HUES64 (cell line): ENCODE data around the gene KCNT2.

Experiments
- H3K27ac ChIP-seq: 2 replicates; pipeline ENCODE4 v1.7.0; 2013; ENCODE audit warnings: low read depth, low read length, inconsistent platforms
- H3K27me3 ChIP-seq: 2 replicates; pipeline ENCODE4 v1.6.1; 2013; ENCODE audit warnings: mild to moderate bottlenecking, low read length; ENCODE audit not compliant: insufficient read depth
- H3K36me3 ChIP-seq: 2 replicates; pipeline ENCODE4 v1.6.1; 2013; ENCODE audit warnings: mild to moderate bottlenecking, low read length; ENCODE audit not compliant: insufficient read depth
- H3K4me1 ChIP-seq: 2 replicates; pipeline ENCODE4 v1.6.1; 2013; ENCODE audit warnings: mild to moderate bottlenecking, low read length, moderate library complexity; ENCODE audit not compliant: insufficient read depth
- H3K4me3 ChIP-seq: 2 replicates; pipeline ENCODE4 v1.5.1; 2013; ENCODE audit warnings: mild to moderate bottlenecking, low read length, moderate library complexity
- H3K9ac ChIP-seq: 2 replicates; pipeline ENCODE4 v1.6.1; 2013; ENCODE audit warnings: mild to moderate bottlenecking, low read depth, low read length
- H3K9me3 ChIP-seq: 2 replicates; pipeline ENCODE4 v1.6.1; 2013; ENCODE audit warnings: low read depth, low read length; ENCODE audit not compliant: insufficient read depth
- WGBS: fragments of 150-250, 120-280 bp; methylation state at CpG from one replicate; pipeline ENCODE4 v1.1.7; 2013; ENCODE audit warnings: missing lambda C conversion rate; 5-methylcytosine and 5-hydroxymethylcytosine counted together

Gene KCNT2

GRCh38 chr1:196481616-196482015 is 126.6 kb downstream of the KCNT2 start:
- no peak overlapping the region for H3K4me3 ChIP-seq
- H3K9me3 ChIP-seq = no peaks in the 10 kb centered on the region
- no peaks in the 10 kb centered on the region for H3K4me1 ChIP-seq
- no peak overlapping the region for H3K9ac ChIP-seq
- H3K36me3 ChIP-seq = peaks cover 24% of the 10 kb centered on the region
- H3K27ac ChIP-seq = no peak overlapping the region
- WGBS = 93% methylated on average over 2 of the region's 2 CpGs
- H3K27me3 ChIP-seq = no peaks in the 10 kb centered on the region

GRCh38 chr1:196477262-196477661 is 131.0 kb downstream of the KCNT2 start:
- no peaks in the 10 kb centered on the region for H3K4me1 ChIP-seq
- no peak overlapping the region for H3K27ac ChIP-seq
- H3K4me3 ChIP-seq = no peak overlapping the region
- H3K36me3 ChIP-seq = peaks cover 22% of the 10 kb centered on the region
- no peak overlapping the region for H3K9ac ChIP-seq
- H3K27me3 ChIP-seq = no peaks in the 10 kb centered on the region
- 91% methylated on average over 2 of the region's 2 CpGs for WGBS
- no peaks in the 10 kb centered on the region for H3K9me3 ChIP-seq

GRCh38 chr1:196467230-196467925 is 140.9 kb downstream of the KCNT2 start:
- H3K36me3 ChIP-seq = peaks cover 48% of the 10 kb centered on the region
- H3K27me3 ChIP-seq = no peaks in the 10 kb centered on the region
- no CpG with 5 or more reads among the region's 1 CpG for WGBS
- H3K4me1 ChIP-seq = no peaks in the 10 kb centered on the region
- H3K27ac ChIP-seq = no peak overlapping the region
- no peaks in the 10 kb centered on the region for H3K9me3 ChIP-seq
- H3K9ac ChIP-seq = no peak overlapping the region
- no peak overlapping the region for H3K4me3 ChIP-seq

GRCh38 chr1:196466654-196467053 is 141.6 kb downstream of the KCNT2 start:
- Histone ChIP-seq H3K4me3 (no peak overlapping the region), H3K36me3 (peaks cover 48% of the 10 kb centered on the region), H3K27me3 (no peaks in the 10 kb centered on the region), H3K9ac (no peak overlapping the region), H3K4me1 (no peaks in the 10 kb centered on the region), H3K9me3 (no peaks in the 10 kb centered on the region), H3K27ac (no peak overlapping the region)
- WGBS = 94% methylated on average over 1 of the region's 1 CpG

GRCh38 chr1:196466166-196466565 is 142.1 kb downstream of the KCNT2 start:
- no peaks in the 10 kb centered on the region for H3K27me3 ChIP-seq
- H3K4me3 ChIP-seq = no peak overlapping the region
- no peak overlapping the region for H3K9ac ChIP-seq
- peaks cover 48% of the 10 kb centered on the region for H3K36me3 ChIP-seq
- H3K27ac ChIP-seq = no peak overlapping the region
- no peaks in the 10 kb centered on the region for H3K4me1 ChIP-seq
- H3K9me3 ChIP-seq = no peaks in the 10 kb centered on the region
- 96% methylated on average over 2 of the region's 2 CpGs for WGBS

GRCh38 chr1:196464480-196464941 is 143.7 kb downstream of the KCNT2 start:
- Histone ChIP-seq H3K9ac (no peak overlapping the region), H3K9me3 (no peaks in the 10 kb centered on the region), H3K27ac (no peak overlapping the region), H3K36me3 (peaks cover 48% of the 10 kb centered on the region), H3K4me3 (no peak overlapping the region), H3K27me3 (no peaks in the 10 kb centered on the region), H3K4me1 (no peaks in the 10 kb centered on the region)
- WGBS = 100% methylated on average over 1 of the region's 1 CpG

GRCh38 chr1:196462086-196462485 is 146.2 kb downstream of the KCNT2 start:
- H3K9me3 ChIP-seq = no peaks in the 10 kb centered on the region
- no peak overlapping the region for H3K9ac ChIP-seq
- 98% methylated on average over 2 of the region's 2 CpGs for WGBS
- H3K4me1 ChIP-seq = no peaks in the 10 kb centered on the region
- H3K36me3 ChIP-seq = peaks cover 39% of the 10 kb centered on the region
- H3K27ac ChIP-seq = no peak overlapping the region
- H3K4me3 ChIP-seq = no peak overlapping the region
- no peaks in the 10 kb centered on the region for H3K27me3 ChIP-seq

GRCh38 chr1:196461521-196461920 is 146.7 kb downstream of the KCNT2 start:
- WGBS = 94% methylated on average over 3 of the region's 3 CpGs
- peaks cover 35% of the 10 kb centered on the region for H3K36me3 ChIP-seq
- no peaks in the 10 kb centered on the region for H3K4me1 ChIP-seq
- H3K4me3 ChIP-seq = no peak overlapping the region
- no peak overlapping the region for H3K27ac ChIP-seq
- no peaks in the 10 kb centered on the region for H3K9me3 ChIP-seq
- no peaks in the 10 kb centered on the region for H3K27me3 ChIP-seq
- no peak overlapping the region for H3K9ac ChIP-seq

- 92% methylated on average over 1 of the region's 1 CpG for WGBS
- Histone ChIP-seq H3K4me3 (no peak overlapping the region), H3K27ac (no peak overlapping the region), H3K4me1 (peaks cover 5% of the 10 kb centered on the region; the same call in 1 of the 2 replicates), H3K27me3 (no peaks in the 10 kb centered on the region), H3K9ac (no peak overlapping the region), H3K9me3 (no peaks in the 10 kb centered on the region), H3K36me3 (peaks cover 15% of the 10 kb centered on the region)
These were observed 148.9 kb downstream of the KCNT2 start for GRCh38 chr1:196459383-196459782.

- Histone ChIP-seq H3K9ac (no peak overlapping the region), H3K9me3 (no peaks in the 10 kb centered on the region), H3K36me3 (no peaks in the 10 kb centered on the region), H3K27ac (no peak overlapping the region), H3K4me1 (peaks cover 25% of the 10 kb centered on the region), H3K27me3 (no peaks in the 10 kb centered on the region), H3K4me3 (no peak overlapping the region)
- WGBS = 95% methylated on average over 2 of the region's 2 CpGs
These were observed 153.4 kb downstream of the KCNT2 start for GRCh38 chr1:196454792-196455191.

- H3K9ac ChIP-seq = no peak overlapping the region
- 100% methylated on average over 2 of the region's 5 CpGs for WGBS
- H3K27me3 ChIP-seq = no peaks in the 10 kb centered on the region
- H3K36me3 ChIP-seq = no peaks in the 10 kb centered on the region
- H3K9me3 ChIP-seq = no peaks in the 10 kb centered on the region
- H3K4me1 ChIP-seq = peaks cover 32% of the 10 kb centered on the region
- H3K4me3 ChIP-seq = no peak overlapping the region
- no peak overlapping the region; the same call in 1 of the 2 replicates for H3K27ac ChIP-seq
These were observed 157.1 kb downstream of the KCNT2 start for GRCh38 chr1:196451103-196451502.
